Lower leg skin (tissue), 4 donors: ENCODE measurements around the gene ACTC1. TPM values are rescaled to one million over a fixed set of nuclear protein-coding genes. Genes with fewer than 3 reads are reported as not detected.
"Not testable (repeated sequence)": the region's sequence is repeated elsewhere in the genome, so short reads cannot be mapped to it uniquely, and the experiment has no call there.

Source experiments
- DNase-seq, 2 donors: peaks; one replicate each; pipeline ENCODE4 v3.0.0-alpha.2; 2019; ENCODE audit warnings: low spot score in 2 of 2
- H3K4me3 ChIP-seq: fragments of 200-600 bp; sonication (generic); 2 replicates; pipeline ENCODE4 v1.5.1; 2017; ENCODE audit warnings: mild to moderate bottlenecking, low read depth; ENCODE audit not compliant: poor library complexity, severe bottlenecking
- POLR2A ChIP-seq, 2 donors: fragments of 450-650 bp; IDR thresholded peaks; one replicate each; pipeline ENCODE4 v1.6.1; 2016 to 2017; ENCODE audit warnings: antibody characterized with exemption in 2 of 2, mild to moderate bottlenecking in 1 of 2, moderate library complexity in 1 of 2
- WGBS, 2 donors: methylation state at CpG; one replicate each; pipeline ENCODE4 v1.1.5; 2018; 5-methylcytosine and 5-hydroxymethylcytosine counted together
- intact Hi-C: fragments of 100-400 bp; cut with DNase I; formaldehyde crosslinking; loops from one replicate; pipeline ENCODE4 v1.15.0; 2023; ENCODE audit warnings: low total_unique reads
- total RNA-seq, 4 donors: library from RNA; depleted of rRNA; stranded (reverse); fragments of >200 nt; gene quantifications; one replicate each; pipeline ENCODE4 v1.1.0, GENCODE V29; 2016
- TF ChIP-seq, protein P1 (sequence below), 3 donors: fragments of 450-650 bp; IDR thresholded peaks; one replicate each; pipeline ENCODE4 v1.5.1; 2016; ENCODE audit warnings: antibody characterized with exemption in 3 of 3, mild to moderate bottlenecking in 3 of 3, moderate library complexity in 2 of 3

ACTC1 gene
- total RNA-seq, 4 donors from 2014 or later, result 0.13 to 1.3 (median 0.55) TPM

- H3K4me3 ChIP-seq, result no peak overlapping the region
- WGBS, 2 donors, result 51 to 63% methylated on average over 1 of the region's 1 CpG
- no peak for DNase-seq
- no peak for TF ChIP-seq POLR2A (IDR thresholded peaks at IDR 0.05)
- TF ChIP-seq, protein P1, sequence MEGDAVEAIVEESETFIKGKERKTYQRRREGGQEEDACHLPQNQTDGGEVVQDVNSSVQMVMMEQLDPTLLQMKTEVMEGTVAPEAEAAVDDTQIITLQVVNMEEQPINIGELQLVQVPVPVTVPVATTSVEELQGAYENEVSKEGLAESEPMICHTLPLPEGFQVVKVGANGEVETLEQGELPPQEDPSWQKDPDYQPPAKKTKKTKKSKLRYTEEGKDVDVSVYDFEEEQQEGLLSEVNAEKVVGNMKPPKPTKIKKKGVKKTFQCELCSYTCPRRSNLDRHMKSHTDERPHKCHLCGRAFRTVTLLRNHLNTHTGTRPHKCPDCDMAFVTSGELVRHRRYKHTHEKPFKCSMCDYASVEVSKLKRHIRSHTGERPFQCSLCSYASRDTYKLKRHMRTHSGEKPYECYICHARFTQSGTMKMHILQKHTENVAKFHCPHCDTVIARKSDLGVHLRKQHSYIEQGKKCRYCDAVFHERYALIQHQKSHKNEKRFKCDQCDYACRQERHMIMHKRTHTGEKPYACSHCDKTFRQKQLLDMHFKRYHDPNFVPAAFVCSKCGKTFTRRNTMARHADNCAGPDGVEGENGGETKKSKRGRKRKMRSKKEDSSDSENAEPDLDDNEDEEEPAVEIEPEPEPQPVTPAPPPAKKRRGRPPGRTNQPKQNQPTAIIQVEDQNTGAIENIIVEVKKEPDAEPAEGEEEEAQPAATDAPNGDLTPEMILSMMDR (IDR thresholded peaks at IDR 0.05), result no peak
- intact Hi-C loops, result no loop called here
These were observed 17.0 kb upstream of the ACTC1 start for GRCh38 chr15:34812369-34812768.

- no peak overlapping the region for H3K4me3 ChIP-seq
- TF ChIP-seq, protein P1 (IDR thresholded peaks at IDR 0.05), result no peak
- no peak for TF ChIP-seq POLR2A (IDR thresholded peaks at IDR 0.05)
- no peak for DNase-seq
- WGBS, 2 donors, result 77 to 80% methylated on average over 5 of the region's 5 CpGs
- intact Hi-C loops, result no loop called here
These were observed 15.2 kb upstream of the ACTC1 start for GRCh38 chr15:34810443-34811129.

- no peak for TF ChIP-seq POLR2A (IDR thresholded peaks at IDR 0.05)
- TF ChIP-seq, protein P1 (IDR thresholded peaks at IDR 0.05), result no peak
- intact Hi-C loops, result no loop called here
- H3K4me3 ChIP-seq, result no peak overlapping the region
- DNase-seq, result no peak
- WGBS, 2 donors, result 72 to 73% methylated on average over 3 of the region's 3 CpGs
These were observed 13.8 kb upstream of the ACTC1 start for GRCh38 chr15:34809186-34809585.

- no peak overlapping the region for H3K4me3 ChIP-seq
- TF ChIP-seq POLR2A (IDR thresholded peaks at IDR 0.05), result no peak
- TF ChIP-seq, protein P1 (IDR thresholded peaks at IDR 0.05), result no peak
- no peak for DNase-seq
- 93% methylated on average over 3 of the region's 3 CpGs for WGBS, 2 donors
- intact Hi-C loops, result no loop called here
These were observed 12.7 kb upstream of the ACTC1 start for GRCh38 chr15:34808016-34808415.

DNA sequence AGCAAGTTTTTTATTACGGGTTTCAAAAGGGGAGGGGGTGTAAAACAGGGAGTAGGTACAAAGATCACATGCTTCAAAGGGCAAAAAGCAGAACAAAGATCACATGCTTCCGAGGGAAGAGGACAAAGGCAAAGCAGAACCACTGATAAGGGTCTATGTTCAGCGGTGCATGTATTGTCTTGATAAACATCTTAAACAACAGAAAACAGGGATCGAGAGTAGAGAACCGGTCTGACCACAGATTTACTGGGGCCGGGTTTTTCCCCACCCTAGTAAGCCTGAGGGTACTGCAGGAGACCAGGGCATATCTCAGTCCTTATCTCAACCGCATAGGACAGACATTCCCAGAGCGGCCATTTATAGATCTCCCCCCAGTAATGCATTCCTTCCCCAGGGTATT, 11.9 kb upstream of the ACTC1 start:
- H3K4me3 ChIP-seq, intact Hi-C loops, DNase-seq: not testable (repeated sequence)
- WGBS, 2 donors, result 81 to 84% methylated on average over 8 of the region's 8 CpGs

DNA sequence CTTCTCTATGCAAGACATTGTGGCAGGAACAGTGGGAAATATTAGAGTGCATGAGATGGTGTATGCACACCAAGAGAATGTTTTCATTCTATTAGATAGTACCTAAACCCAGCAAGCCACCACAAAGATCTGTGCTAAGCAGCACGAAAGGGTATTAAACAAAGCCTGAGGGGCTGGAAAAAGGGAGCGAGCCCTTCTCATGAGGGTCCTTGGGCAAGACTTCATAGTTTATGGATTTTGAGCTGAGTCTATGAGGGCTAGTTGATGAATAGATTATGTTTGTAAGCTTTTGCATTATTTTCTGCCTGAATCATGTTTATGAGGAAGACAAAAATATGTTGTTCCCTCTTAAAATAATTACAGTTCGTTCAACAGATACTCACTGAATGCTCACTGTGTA, 9.4 kb upstream of the ACTC1 start:
- intact Hi-C loops, result no loop called here
- no peak for TF ChIP-seq POLR2A (IDR thresholded peaks at IDR 0.05)
- TF ChIP-seq, protein P1 (IDR thresholded peaks at IDR 0.05), result no peak
- no peak for DNase-seq
- no peak overlapping the region for H3K4me3 ChIP-seq
- 65 to 75% methylated on average over 3 of the region's 3 CpGs for WGBS, 2 donors
